Measurements from ENCODE around the gene PEAK3. TPM values are rescaled to one million over a fixed set of nuclear protein-coding genes. Genes with fewer than 3 reads are reported as not detected.
"Not testable (repeated sequence)": the region's sequence is repeated elsewhere in the genome, so short reads cannot be mapped to it uniquely, and the experiment has no call there.

Gene PEAK3
- total and polyA plus RNA-seq, 9 of the 15 experiments (the other 6 are each of a cell fraction or from before 2014, with no cell fraction given) = 0.07 to 0.40 TPM; not detected in 7

DNA sequence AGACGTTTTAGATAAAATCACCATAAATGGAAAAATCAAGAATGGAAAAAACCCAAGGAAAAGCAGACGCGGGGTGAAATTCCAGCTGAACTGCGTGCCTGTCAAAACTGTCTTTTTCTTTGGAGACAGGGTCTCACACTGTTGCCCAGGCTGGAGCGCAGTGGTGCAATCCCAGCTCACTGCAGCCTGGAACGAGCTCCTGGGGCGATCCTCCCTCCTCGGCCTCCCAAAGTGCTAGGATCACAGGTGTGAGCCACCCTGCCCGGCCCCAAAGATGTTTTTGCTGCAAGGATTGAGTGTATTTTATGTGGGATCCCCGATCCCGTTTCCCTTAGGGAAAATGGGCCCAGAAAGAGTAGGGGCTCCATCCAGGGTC lies 875 bp upstream of the PEAK3 start:
- Histone ChIP-seq H3K9ac (ENCODE audit: insufficient read depth in 1 of 2, low read depth in 2 of 2, low read length in 2 of 2) (no peak overlapping the region; a peak in 1 of 4 replicates), H3K4me3 (no peak overlapping the region), H3K9me1 (ENCODE audit: control insufficient read depth, insufficient read depth, low read length) (no peaks in the 10 kb centered on the region), H3K4me1 (replicated peaks in 1 of 2; ENCODE audit: control insufficient read depth in 2 of 2, insufficient read depth in 2 of 2, low read length in 2 of 2) (peaks cover 0 to 27% of the 10 kb centered on the region in 2 experiments; a peak in 3 of 5 replicates), H3K9me3 (replicated peaks; ENCODE audit: control insufficient read depth, insufficient read depth, low read depth, low read length) (no peaks in the 10 kb centered on the region), H2AFZ (ENCODE audit: low read depth, low read length) (no peak overlapping the region), H3K79me2 (ENCODE audit: control insufficient read depth, insufficient read depth, low read length) (no peaks in the 10 kb centered on the region), H3K27ac (ENCODE audit: extremely low read depth, low read depth, low read length) (no peak overlapping the region), H3K36me3 (ENCODE audit: control insufficient read depth, insufficient read depth, low read length) (no peaks in the 10 kb centered on the region), H3K4me2 (ENCODE audit: insufficient read depth, low read length) (no peak overlapping the region), H3K27me3 (ENCODE audit: control insufficient read depth in 2 of 2, insufficient read depth in 2 of 2, low read length in 2 of 2) (no peaks in the 10 kb centered on the region), H4K20me1 (replicated peaks; ENCODE audit: control insufficient read depth, insufficient read depth, low read length) (no peaks in the 10 kb centered on the region)
- ChIA-PET CTCF (ENCODE audit: low intra/inter-chr PET ratio) (no interaction called here), POLR2A (interaction anchor here (0.6 to 1.4 kb wide), 6 partner anchors 9 to 189 kb away, joined by 3 to 5 read pairs (median 3); no protein-coding TSS in a partner anchor)
- BruUV-seq (replicated peaks) = no TSS peak
- DNase-seq (ENCODE audit: extremely low read depth in 1 of 4, low spot score in 3 of 4) (no peak), FAIRE-seq (no peak), ATAC-seq (no peak)
- intact Hi-C loops (cut with micrococcal nuclease) (no loop called here), in situ Hi-C loops (cut with MboI) (loop anchor here (5.0 kb wide), 1 partner anchor 104 kb away; no protein-coding TSS in a partner anchor)
- peak; percentile 91 for TF ChIP-seq ZNF121 (CRISPR knock-in tag; conservative IDR thresholded peaks at IDR 0.05)
- TF ChIP-seq KDM2B (CRISPR knock-in tag; IDR thresholded peaks at IDR 0.05) = no peak
- 76% methylated on average over 11 of the region's 11 CpGs for WGBS (ENCODE audit: insufficient coverage, low coverage, missing lambda C conversion rate)

DNA sequence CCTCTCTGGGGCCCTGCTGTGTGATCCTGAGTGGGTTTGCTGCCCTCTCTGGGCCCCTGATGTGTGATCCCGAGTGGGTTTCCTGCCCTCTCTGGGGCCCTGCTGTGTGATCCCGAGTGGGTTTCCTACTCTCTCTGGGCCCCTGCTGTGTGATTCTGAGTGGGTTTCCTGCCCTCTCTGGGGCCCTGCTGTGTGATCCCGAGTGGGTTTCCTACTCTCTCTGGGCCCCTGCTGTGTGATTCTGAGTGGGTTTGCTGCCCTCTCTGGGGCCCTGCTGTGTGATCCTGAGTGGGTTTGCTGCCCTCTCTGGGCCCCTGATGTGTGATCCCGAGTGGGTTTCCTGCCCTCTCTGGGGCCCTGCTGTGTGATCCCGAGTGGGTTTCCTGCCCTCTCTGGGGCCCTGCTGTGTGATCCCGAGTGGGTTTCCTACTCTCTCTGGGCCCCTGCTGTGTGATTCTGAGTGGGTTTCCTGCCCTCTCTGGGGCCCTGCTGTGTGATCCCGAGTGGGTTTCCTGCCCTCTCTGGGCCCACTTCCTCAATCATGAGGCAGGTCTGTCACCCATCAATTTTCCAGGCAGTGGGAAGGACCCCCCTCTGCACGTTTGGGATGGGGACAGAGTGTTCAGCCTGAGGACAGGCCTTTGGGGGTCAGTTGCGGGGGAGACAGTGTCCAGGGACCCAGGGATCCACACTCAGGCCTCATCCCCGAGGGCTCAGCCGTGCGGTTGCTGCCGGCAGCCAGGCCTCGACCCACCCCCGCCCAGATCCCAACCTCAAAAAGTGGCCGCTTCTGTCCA lies 512 bp downstream of the PEAK3 start:
- 19% methylated on average over 9 of the region's 16 CpGs for WGBS (ENCODE audit: insufficient coverage, low coverage, missing lambda C conversion rate)
- H3K9me3 ChIP-seq (replicated peaks; ENCODE audit: control insufficient read depth, insufficient read depth, low read depth, low read length); H3K79me2 ChIP-seq (ENCODE audit: control insufficient read depth, insufficient read depth, low read length); H3K27me3 ChIP-seq (ENCODE audit: control insufficient read depth in 2 of 2, insufficient read depth in 2 of 2, low read length in 2 of 2); BruUV-seq (replicated peaks); H3K9me1 ChIP-seq (ENCODE audit: control insufficient read depth, insufficient read depth, low read length); CTCF ChIA-PET (ENCODE audit: low intra/inter-chr PET ratio); FAIRE-seq; DNase-seq (ENCODE audit: extremely low read depth in 1 of 4, low spot score in 3 of 4); H3K36me3 ChIP-seq (ENCODE audit: control insufficient read depth, insufficient read depth, low read length); H4K20me1 ChIP-seq (replicated peaks; ENCODE audit: control insufficient read depth, insufficient read depth, low read length); intact Hi-C loops (cut with micrococcal nuclease): not testable (repeated sequence)
- POLR2A ChIA-PET = interaction anchor here (1.1 to 1.4 kb wide), 4 partner anchors 8 to 42 kb away, joined by 3 to 8 read pairs (median 4); no protein-coding TSS in a partner anchor
- H3K4me3 ChIP-seq = peak overlapping the region; percentile 11; the same call in 1 of the 2 replicates
- H3K27ac ChIP-seq (ENCODE audit: extremely low read depth, low read depth, low read length) = peak overlapping the region; percentile 10; the same call in 1 of the 3 replicates
- peaks cover 0 to 30% of the 10 kb centered on the region in 2 experiments; a peak in 3 of 5 replicates for H3K4me1 ChIP-seq (replicated peaks in 1 of 2; ENCODE audit: control insufficient read depth in 2 of 2, insufficient read depth in 2 of 2, low read length in 2 of 2)
- peak overlapping the region; percentile 49 for H2AFZ ChIP-seq (ENCODE audit: low read depth, low read length)
- H3K4me2 ChIP-seq (ENCODE audit: insufficient read depth, low read length) = peak overlapping the region; percentile 35
- peak overlapping the region in 1 of 2 experiments; percentile 90; a peak in 3 of 4 replicates for H3K9ac ChIP-seq (ENCODE audit: insufficient read depth in 1 of 2, low read depth in 2 of 2, low read length in 2 of 2)
- peak; percentile 36 for ATAC-seq
- in situ Hi-C loops (cut with MboI) = loop anchor here (5.0 kb wide), 1 partner anchor 106 kb away; no protein-coding TSS in a partner anchor
- TF ChIP-seq SPI1 (IDR thresholded peaks at IDR 0.05; ENCODE audit: borderline replicate concordance, low read depth, low read length) (peak; percentile 45; the same call in 1 of the 2 replicates), BCOR (IDR thresholded peaks at IDR 0.05) (peak; percentile 83), ADNP (tag; IDR thresholded peaks at IDR 0.05) (peak; percentile 92), SMARCA5 (IDR thresholded peaks at IDR 0.05) (peak; percentile 99), PTBP1 (IDR thresholded peaks at IDR 0.05; ENCODE audit: low read depth, low read length) (peak; percentile 70; the same call in 1 of the 2 replicates), TEAD1 (CRISPR knock-in tag; IDR thresholded peaks at IDR 0.05) (peak in 1 of 2 experiments; percentile 10; a peak in 1 of 4 replicates), BRD9 (IDR thresholded peaks at IDR 0.05; ENCODE audit: low read depth, partially characterized antibody) (peak; percentile 100), HDAC2 (IDR thresholded peaks at IDR 0.05) (0 out of 2 replicates have a peak, but pooled peaks have one; percentile 58)
- TF ChIP-seq, protein P1, sequence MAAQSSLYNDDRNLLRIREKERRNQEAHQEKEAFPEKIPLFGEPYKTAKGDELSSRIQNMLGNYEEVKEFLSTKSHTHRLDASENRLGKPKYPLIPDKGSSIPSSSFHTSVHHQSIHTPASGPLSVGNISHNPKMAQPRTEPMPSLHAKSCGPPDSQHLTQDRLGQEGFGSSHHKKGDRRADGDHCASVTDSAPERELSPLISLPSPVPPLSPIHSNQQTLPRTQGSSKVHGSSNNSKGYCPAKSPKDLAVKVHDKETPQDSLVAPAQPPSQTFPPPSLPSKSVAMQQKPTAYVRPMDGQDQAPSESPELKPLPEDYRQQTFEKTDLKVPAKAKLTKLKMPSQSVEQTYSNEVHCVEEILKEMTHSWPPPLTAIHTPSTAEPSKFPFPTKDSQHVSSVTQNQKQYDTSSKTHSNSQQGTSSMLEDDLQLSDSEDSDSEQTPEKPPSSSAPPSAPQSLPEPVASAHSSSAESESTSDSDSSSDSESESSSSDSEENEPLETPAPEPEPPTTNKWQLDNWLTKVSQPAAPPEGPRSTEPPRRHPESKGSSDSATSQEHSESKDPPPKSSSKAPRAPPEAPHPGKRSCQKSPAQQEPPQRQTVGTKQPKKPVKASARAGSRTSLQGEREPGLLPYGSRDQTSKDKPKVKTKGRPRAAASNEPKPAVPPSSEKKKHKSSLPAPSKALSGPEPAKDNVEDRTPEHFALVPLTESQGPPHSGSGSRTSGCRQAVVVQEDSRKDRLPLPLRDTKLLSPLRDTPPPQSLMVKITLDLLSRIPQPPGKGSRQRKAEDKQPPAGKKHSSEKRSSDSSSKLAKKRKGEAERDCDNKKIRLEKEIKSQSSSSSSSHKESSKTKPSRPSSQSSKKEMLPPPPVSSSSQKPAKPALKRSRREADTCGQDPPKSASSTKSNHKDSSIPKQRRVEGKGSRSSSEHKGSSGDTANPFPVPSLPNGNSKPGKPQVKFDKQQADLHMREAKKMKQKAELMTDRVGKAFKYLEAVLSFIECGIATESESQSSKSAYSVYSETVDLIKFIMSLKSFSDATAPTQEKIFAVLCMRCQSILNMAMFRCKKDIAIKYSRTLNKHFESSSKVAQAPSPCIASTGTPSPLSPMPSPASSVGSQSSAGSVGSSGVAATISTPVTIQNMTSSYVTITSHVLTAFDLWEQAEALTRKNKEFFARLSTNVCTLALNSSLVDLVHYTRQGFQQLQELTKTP (IDR thresholded peaks at IDR 0.05; ENCODE audit: low read depth in 1 of 2, partially characterized antibody in 2 of 2) = peak in 1 of 2 experiments; percentile 74
